ENCODE data around the gene KCTD8. TPM values are rescaled to one million over a fixed set of nuclear protein-coding genes. Genes with fewer than 3 reads are reported as not detected.
A peak's percentile ranks its signal among the peaks of the same experiment; 100 is the strongest.

Gene KCTD8
- under 1 TPM; 0.12 to 0.18 TPM for total RNA-seq
- long read RNA-seq: 0 reads

DNA sequence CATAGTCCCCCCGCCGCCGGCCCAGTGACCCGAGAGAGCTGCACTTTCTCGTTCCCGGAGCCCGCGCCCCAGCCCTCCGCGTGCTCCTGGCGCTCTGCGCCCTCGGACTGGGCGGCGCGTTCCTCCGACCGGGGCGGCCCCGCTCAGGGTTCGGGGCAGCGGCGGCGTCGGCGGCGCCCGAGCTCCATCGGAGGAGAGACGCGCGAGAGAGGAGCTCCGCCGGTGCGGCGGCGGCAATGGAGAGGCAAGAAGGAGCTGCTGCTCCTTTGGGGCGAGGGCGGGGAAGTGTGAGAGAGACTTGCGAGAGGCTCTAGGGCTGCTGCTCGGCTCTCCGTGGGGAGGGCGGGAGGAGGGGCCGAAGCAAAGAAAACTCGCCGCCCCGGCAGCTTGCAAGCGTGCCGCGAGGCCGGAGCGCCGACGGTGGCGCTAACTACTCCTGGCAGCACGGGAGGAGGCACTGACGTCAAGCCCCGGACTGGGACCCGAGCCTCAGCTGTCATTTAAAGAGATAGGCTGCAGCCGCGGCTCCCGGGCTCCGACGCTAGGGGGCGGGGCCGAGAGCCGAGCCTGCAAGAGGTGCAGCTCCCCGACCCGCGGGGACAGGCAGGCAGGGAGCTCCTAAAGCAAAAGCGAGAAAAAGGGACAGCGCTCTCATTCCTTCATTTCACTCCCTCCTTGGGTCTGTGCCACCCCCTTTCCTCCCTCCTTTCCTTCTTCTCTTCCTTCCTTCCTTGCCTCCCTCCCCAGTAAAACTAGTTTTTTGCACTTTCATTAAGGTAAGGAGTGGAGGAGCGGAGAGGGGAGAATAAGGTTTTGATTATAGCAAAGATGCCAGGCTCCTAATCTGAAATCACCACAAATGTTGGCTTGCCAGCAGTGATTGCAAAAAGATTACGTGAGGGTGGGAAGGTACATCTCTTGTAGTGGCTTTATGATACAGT is at the start of gene KCTD8:
Gene KCTD8 (minus strand): TSS at position 289 of the 941 bp plus-strand sequence.
- intact Hi-C loops (cut with DNase I): no loop called here
- peak; percentile 90 to 96 for ATAC-seq

DNA sequence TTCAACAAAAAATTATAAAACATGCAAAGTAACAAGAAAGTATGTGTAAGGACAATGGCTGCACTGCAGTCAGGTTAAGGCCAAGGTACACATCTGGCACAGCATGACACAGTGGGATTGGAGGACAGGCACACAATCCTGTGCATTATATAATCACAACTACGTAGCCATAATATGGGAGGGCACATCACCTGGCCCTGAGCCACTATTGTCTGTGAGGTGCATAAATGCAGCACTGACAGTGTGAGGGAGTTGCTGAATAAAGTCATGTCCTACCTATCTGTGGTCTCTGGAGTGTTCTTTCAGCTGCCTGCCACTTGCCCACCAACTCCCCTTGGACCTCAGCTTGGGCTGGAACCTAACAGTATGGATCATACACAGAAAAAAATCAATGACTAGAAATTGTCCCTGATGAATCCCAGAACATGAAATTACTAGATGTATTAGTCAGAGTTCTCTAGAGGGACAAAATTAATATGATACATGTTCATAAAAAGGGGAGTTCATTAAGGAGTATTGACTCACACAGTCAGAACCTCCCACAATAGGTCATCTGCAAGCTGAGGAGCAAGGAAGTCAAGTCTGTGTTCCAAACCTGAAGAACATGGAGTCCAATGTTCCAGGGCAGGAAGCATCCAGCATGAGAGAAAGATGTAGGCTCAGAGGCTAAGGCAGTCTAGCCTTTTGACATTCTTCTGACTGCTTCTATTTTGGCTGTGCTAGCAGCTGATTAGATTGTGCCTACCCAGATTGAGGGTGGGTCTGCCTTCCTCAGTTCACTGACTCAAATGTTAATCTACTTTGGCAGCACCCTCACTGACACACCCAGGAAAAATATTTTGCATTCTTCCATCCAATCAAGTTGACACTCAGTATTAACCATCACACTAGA is 46.4 kb upstream of the KCTD8 start:
- intact Hi-C loops (cut with DNase I): no loop called here
- no peak for DNase-seq
- no peak for ATAC-seq

More for the DNA sequence above, at the start of gene KCTD8:
- peak; percentile 87 for DNase-seq

DNA sequence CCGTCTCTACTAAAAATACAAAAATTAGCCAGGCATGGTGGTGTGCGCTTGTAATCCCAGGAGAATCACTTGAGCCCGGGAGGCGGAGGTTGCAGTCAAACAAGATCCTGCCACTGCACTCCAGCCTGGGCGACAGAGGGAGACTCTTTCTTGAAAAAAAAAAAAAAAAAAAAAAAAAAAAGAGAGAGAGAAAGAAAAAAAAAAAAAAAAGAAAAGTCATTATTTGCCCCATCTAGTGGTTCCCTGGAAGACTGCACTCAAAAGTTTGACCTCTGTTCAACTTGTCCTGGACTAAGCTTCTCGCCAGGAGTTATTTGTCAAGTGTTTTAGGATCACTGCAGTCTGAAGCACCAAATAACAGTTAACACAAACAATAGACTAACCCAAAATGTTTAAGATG is 45.3 kb upstream of the KCTD8 start:
- intact Hi-C loops (cut with DNase I): no loop called here
- DNase-seq (no peak), ATAC-seq (no peak)

DNA sequence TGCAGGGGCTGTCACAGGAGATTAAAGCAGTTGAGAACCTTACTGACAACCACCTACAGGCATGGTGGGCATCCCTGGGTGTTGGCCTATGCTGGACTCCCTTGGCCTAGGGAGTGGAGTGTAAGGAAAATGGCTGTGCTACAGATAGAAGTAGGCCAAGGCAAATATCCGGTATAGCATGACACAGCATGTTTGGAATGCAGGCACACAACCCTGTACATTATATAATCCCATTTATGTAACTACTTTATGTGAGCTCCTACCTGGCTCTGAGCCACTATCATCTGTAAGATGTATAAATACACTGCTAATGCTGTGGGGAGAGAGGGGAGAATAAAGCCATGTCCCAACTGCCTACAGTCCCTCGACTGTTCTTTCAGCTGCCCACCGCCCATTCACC is 38.7 kb upstream of the KCTD8 start:
- ATAC-seq (no peak), DNase-seq (no peak)
- intact Hi-C loops (cut with DNase I): no loop called here

DNA sequence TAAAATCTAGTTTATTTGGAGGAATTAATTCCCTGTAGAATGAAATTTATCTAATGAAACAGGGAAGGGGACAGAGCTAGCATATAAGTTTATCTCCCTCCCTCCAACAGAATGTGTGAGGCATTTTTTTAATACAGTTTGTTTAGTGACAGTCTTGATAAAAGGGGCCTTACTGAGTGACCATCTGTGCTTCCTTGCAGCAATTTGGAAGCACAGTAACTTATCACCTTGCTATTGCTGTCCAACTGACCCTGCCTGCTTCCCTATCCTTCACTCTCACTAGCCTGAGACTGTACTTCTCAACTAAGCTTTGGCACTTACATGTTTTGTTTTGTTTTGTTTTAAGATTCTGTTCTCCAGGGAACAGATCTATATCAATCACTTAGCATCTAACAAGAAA is 31.1 kb upstream of the KCTD8 start:
- no peak for DNase-seq
- intact Hi-C loops (cut with DNase I): no loop called here
- ATAC-seq: no peak

DNA sequence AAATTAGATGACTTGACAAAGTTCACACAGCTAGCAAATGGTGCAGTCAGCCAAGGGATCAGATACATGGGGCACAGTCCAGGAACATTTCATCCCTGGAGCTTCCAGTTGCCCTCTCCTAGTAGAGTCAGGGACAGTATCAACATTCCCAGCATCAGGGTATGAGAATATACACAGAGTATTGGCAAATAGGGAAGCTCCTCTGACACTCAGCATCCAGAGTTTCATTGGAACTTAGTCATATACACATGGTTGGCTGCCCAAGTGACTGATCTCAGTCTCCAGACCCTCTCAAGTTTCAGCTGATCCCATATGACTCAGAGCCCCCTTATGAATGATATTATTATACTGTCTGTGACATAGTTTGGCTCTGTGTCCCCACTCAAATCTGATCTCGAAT is 13.7 kb upstream of the KCTD8 start:
- ATAC-seq: no peak
- intact Hi-C loops (cut with DNase I): no loop called here
- DNase-seq: no peak

DNA sequence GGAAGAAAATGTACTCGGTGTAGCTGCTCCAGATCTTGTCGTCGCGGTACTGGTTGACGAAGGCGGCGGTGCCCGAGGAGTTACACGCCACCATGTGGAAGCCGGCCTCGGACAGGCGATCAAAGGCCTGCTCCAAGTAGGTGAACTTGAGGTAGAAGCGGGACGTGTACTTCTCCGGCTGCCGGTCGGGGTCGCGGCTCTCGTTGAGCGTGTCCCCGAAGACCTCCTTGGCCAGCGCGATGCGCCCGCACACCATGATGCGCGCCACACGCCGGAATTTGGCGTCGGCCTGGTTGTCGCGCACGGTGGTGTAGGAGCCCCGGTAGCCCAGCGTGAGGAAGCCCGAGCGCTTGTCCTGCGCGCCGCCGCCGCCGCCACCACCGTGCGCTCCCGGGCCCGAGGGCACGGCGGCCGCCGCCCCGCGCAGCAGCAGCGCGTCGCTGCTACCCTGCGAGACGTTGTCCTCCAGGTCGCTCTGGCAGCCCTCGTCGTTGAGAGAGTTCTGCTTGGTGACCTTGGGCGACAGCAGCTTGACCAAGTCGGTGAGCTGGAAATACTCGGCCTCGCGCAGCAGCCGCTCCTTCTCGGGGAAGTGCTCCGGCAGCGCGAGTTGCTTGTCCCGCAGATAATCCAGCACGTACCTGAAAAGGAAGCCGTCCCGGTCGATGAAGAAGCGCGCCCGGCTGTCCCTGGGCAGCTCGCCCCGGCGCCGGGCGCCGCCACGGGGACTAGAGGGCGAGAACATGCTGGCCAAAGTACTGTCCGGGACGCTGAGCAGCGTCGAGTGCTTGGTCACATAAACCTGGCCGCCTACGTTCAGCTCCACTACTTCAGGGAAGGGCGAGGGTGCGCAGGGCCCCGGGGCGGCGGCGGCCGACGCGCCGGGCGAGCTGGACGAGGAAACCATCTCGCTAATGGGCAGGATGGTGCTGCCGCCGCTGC is 775 bp downstream of the KCTD8 start:
- intact Hi-C loops (cut with DNase I): no loop called here
- ATAC-seq (peak; percentile 31 to 45), DNase-seq (peak; percentile 24)

DNA sequence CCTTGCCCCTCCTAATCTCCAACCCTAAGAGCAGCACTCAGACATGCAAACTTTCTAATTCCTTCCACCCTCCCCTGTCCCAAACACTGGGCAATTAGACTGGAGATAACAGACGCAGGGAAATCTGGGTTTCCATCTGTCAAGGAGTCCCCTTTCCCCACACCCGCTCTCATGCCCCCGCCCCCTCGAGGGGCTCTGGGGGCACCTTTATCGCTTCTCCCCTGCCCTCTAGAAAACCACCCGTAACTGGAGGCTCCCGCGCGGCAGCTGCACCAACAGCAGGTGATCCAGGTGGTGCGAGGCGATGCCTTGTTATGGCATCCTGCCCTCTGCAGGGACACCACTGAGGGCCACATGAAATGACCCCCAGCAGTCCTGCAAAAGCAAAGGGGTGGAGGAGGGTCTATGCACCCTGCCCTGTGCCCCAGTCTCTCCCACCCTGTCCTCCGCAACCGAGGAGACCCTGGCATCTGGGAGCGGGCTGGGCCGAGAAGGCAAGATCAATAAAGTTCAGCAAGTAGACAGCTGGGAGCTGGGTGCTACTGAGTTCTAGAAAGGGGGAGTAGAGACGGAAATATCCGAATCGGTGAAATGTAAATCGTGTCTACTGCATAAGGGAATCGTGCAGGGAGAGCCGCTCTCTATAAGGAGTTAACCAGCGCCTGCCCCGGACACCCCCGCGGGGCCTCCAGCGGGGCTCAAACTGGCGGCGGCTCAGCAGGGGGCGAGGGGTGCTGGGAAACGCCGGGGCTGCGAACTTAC is 1.6 kb downstream of the KCTD8 start:
- DNase-seq: peak; percentile 13
- ATAC-seq: peak in 1 of 2 donors; percentile 7
- intact Hi-C loops (cut with DNase I): no loop called here

DNA sequence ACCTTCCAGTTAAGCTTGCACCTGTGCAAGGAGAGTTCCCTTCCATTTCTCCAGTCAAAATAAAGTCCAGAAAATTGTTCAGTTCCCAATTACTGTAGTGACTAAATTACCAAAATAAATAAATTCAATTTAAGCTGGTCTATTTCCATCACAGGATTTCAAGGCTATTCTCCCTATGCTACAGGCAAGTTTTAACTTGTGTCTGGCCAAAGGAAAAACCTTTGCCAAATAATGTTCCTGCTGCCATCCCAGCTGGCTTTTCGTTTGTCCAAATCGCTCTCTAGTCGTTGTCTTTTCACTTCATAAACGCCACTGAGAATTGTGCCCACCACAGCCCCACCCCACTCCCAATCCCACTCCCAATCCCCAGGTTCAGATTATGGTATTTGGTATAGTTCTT is 2.4 kb downstream of the KCTD8 start:
- no peak for ATAC-seq
- DNase-seq: no peak
- intact Hi-C loops (cut with DNase I): no loop called here

DNA sequence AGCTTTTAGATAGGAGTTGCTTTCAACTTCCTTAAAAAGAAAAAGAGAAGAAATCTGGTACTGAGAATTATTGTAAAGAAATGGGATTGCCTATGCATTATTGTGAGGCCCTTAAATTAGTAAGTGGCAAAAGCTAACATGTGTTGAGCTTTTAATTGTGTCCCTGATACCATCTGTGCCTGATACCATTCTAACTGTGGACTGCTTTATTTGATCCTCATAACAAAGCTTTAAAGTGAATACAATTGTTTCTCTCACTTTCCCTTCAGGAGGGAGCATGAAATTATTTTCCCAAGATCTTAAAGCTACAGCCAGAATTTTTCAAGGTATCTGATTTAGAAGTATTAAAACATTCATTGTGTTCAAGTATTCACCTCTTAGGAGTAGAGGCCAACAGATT is 9.9 kb downstream of the KCTD8 start:
- ATAC-seq (no peak), DNase-seq (no peak)
- intact Hi-C loops (cut with DNase I): no loop called here

DNA sequence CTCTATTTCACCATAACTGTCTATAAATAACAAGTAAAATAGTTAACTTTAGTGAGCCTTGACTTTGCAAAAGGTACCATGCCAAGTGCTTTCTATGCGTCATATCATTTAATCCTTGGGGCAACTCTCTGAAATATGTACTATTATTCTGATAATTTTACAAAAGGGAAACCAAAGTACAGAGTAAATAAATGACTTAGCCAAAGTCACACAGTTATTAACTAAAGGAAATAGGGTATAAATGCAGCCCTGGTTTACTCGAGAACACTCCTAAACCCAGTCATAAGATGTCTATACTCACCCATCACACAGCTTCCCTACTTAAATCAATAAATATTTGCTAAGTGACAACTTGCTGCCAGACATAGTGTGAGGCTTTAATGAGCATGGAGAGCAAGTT is 14.4 kb downstream of the KCTD8 start:
- intact Hi-C loops (cut with DNase I): no loop called here
- ATAC-seq: no peak
- DNase-seq: no peak

DNA sequence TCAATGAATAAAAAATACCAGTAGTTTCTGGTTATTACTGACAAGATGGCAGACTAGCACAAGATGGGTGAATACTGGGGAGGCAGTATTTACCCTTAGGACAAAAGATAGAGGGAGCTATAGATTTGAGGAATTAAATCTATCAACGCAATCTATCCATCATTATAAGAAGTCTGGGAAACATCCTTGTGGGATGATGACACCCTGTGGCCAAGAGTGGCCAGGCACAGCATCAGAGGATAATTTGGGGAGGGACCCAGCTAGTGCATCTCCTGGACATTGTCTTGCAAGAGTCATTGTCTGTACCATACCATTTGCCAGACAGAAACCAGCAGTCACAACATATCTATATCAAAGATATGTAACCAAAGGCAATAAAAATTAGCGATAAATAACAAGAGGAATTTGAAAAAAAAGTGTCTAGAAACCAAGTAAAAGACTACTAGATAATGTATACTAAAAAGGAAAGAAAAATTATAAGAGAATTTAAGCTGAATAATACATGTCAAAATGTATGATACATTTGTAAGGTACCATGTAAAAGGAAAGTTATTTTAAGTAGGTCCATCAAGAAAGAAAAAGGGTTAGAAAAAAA is 22.9 kb downstream of the KCTD8 start:
- DNase-seq (no peak), ATAC-seq (no peak)
- intact Hi-C loops (cut with DNase I): no loop called here

DNA sequence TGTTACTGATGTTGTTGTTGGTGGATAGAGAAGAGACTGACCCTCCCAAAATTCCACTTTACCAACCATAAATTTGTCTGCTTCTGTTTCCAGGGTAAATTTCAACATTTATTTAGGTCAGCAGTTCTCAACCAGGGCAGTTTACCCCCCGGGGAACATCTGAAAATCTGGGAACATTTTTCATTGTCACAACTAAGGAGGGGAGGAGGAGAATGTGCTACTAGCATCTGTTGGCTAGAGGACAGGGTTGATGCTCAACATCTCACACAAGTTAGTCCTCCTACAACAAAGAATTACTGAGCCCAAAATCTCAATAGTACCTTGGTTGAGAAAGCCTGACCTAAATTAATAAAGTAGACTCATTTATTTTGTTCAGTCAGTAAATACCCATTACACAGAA is 25.7 kb downstream of the KCTD8 start:
- no peak for ATAC-seq
- intact Hi-C loops (cut with DNase I): no loop called here
- DNase-seq: no peak

DNA sequence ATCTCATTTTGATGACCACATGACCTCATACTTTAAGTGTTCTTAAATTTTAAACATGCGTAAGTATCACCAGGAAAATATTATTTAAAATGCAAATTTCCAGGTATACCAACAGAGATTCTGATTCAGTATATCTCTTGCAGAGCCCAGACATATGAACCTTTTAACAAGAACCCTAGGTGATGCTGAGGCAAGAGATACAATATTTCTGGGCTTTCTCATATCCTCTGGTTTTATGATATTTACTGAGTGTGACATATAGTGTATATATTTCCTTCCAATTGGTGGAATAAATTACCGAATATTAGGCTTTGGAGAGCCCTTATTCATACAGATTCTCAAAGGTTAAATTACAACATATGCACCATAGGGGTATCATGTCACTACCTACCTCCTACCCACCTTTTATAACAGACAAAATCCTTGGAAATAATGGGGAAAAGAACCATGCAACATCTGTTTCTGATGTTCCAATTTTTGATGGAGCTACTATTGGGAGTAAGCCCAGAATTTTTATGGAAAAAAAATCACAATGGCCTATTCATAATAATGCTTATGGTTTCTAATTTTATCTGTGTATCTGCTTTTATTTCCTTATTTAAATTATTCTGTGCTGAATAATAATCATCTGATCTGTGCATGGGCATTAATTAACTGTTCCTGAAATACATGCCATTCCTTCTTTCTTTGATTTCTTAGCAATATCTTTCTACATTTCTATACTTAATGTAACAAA is 27.1 kb downstream of the KCTD8 start:
- no peak for ATAC-seq
- intact Hi-C loops (cut with DNase I): no loop called here
- no peak for DNase-seq

DNA sequence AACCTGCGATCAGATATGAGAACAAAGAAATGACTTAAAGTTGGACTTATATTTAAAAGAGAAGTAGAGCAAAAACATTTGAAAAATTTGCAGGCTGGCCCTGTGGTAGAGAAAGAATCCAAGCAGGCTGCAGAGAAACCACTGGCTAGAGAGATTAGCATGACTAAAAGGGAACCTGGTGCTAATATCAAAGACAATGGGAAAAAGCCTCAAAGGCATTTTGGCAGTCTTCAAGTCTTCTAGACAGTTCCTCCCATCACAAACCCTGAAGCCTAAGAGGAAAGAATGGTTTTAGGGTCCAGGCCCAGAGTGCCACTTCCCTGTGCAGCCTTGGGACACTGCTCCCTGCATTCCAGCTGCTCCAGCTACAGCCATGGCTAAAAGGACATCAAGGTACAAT is 33.4 kb downstream of the KCTD8 start:
- DNase-seq: no peak
- intact Hi-C loops (cut with DNase I): no loop called here
- ATAC-seq: no peak

DNA sequence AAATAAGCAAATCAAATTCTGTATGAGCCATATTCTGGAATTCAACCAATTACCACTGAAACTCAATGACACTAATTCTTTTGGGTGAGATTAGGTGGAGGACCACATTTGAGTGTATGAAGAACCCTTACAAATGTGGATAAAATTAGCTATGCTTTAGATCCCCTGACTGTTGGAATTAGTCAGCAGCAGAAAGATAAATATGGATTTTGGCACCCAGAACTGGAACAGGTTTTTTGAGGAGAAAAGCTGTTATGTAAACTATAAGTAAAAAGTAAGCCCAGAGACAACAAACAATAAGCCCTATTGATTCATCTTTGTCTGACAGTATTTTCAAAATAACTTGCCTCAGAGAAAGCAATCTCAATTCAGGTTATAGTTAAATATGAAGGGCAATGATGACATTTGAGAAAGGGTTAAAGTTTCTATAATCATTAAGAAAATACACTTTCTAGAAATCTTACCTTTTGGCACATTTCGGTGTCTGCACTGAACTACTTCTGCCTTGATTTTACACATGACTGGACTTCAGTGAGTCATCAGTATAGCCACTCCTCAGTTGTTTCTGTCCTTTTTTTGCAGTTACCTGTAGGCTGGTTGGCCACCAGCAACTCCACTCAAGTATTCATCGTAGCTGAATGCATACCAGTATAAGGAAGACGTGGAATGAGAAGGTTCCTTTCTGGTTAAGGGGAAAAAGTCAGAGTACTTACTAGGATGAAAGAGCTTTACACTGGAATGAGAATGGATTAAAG is 80.0 kb downstream of the KCTD8 start:
- ATAC-seq: no peak
- no peak for DNase-seq
- intact Hi-C loops (cut with DNase I): no loop called here

DNA sequence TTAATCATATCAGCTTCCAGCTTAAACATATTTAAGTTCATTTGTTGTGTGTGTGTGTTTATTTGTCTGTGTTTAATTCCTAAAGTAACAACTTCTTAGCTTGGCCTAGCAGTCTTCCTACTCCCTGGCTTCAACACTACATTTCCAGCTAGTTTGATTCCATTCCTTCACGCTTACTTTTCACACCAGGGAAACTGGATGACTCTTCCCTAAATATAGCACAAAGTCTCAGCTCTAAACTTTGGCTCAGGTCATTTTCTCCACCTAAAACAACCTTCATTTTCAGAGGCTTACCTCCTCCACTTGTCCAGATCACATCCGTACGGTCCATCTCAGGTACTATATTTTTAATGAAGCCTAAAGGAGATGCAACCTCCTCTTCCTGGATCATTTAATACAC is 94.4 kb downstream of the KCTD8 start:
- no peak for DNase-seq
- ATAC-seq: no peak
- intact Hi-C loops (cut with DNase I): no loop called here
